Measurements from ENCODE around the gene EIF4EBP2. TPM values are rescaled to one million over a fixed set of nuclear protein-coding genes. Genes with fewer than 3 reads are reported as not detected.

The EIF4EBP2 gene
- total RNA-seq, 1 experiment from 2014 or later = 112 TPM

GRCh38 chr10:70363971-70364771 lies 39.8 kb upstream of the EIF4EBP2 start (continued):
- TF ChIP-seq, protein P1, sequence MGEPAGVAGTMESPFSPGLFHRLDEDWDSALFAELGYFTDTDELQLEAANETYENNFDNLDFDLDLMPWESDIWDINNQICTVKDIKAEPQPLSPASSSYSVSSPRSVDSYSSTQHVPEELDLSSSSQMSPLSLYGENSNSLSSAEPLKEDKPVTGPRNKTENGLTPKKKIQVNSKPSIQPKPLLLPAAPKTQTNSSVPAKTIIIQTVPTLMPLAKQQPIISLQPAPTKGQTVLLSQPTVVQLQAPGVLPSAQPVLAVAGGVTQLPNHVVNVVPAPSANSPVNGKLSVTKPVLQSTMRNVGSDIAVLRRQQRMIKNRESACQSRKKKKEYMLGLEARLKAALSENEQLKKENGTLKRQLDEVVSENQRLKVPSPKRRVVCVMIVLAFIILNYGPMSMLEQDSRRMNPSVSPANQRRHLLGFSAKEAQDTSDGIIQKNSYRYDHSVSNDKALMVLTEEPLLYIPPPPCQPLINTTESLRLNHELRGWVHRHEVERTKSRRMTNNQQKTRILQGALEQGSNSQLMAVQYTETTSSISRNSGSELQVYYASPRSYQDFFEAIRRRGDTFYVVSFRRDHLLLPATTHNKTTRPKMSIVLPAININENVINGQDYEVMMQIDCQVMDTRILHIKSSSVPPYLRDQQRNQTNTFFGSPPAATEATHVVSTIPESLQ (CRISPR knock-in tag; IDR thresholded peaks at IDR 0.05) = no peak
- TF ChIP-seq GABPB1 (CRISPR knock-in tag; IDR thresholded peaks at IDR 0.05) (peak; percentile 66; the same call in 1 of the 2 replicates), SMAD3 (CRISPR knock-in tag; IDR thresholded peaks at IDR 0.05; ENCODE audit: borderline replicate concordance) (no peak), ATF3 (CRISPR knock-in tag; conservative IDR thresholded peaks at IDR 0.05) (no peak), NR1H2 (CRISPR knock-in tag; IDR thresholded peaks at IDR 0.05) (no peak), ZNF425 (CRISPR knock-in tag; conservative IDR thresholded peaks at IDR 0.05) (no peak), ZNF423 (CRISPR knock-in tag; IDR thresholded peaks at IDR 0.05) (no peak), JUN (CRISPR knock-in tag; IDR thresholded peaks at IDR 0.05) (no peak), NR2C2 (CRISPR knock-in tag; IDR thresholded peaks at IDR 0.05) (no peak), RORB (CRISPR knock-in tag; IDR thresholded peaks at IDR 0.05) (no peak), FOXJ3 (CRISPR knock-in tag; IDR thresholded peaks at IDR 0.05; ENCODE audit: borderline replicate concordance) (no peak), ATF2 (CRISPR knock-in tag; IDR thresholded peaks at IDR 0.05; ENCODE audit: borderline replicate concordance, low read depth) (no peak), ZNF232 (CRISPR knock-in tag; IDR thresholded peaks at IDR 0.05) (no peak), TEAD1 (CRISPR knock-in tag; IDR thresholded peaks at IDR 0.05) (no peak), NR3C1 (CRISPR knock-in tag; conservative IDR thresholded peaks at IDR 0.05; ENCODE audit: low read depth) (no peak), ZNF121 (CRISPR knock-in tag; IDR thresholded peaks at IDR 0.05) (no peak), FOXK1 (CRISPR knock-in tag; IDR thresholded peaks at IDR 0.05) (peak; percentile 41; the same call in 1 of the 2 replicates)
- TF ChIP-seq, protein P2, sequence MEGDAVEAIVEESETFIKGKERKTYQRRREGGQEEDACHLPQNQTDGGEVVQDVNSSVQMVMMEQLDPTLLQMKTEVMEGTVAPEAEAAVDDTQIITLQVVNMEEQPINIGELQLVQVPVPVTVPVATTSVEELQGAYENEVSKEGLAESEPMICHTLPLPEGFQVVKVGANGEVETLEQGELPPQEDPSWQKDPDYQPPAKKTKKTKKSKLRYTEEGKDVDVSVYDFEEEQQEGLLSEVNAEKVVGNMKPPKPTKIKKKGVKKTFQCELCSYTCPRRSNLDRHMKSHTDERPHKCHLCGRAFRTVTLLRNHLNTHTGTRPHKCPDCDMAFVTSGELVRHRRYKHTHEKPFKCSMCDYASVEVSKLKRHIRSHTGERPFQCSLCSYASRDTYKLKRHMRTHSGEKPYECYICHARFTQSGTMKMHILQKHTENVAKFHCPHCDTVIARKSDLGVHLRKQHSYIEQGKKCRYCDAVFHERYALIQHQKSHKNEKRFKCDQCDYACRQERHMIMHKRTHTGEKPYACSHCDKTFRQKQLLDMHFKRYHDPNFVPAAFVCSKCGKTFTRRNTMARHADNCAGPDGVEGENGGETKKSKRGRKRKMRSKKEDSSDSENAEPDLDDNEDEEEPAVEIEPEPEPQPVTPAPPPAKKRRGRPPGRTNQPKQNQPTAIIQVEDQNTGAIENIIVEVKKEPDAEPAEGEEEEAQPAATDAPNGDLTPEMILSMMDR (IDR thresholded peaks at IDR 0.05) = peak; percentile 70
- TF ChIP-seq, protein P3, sequence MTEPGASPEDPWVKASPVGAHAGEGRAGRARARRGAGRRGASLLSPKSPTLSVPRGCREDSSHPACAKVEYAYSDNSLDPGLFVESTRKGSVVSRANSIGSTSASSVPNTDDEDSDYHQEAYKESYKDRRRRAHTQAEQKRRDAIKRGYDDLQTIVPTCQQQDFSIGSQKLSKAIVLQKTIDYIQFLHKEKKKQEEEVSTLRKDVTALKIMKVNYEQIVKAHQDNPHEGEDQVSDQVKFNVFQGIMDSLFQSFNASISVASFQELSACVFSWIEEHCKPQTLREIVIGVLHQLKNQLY (CRISPR knock-in tag; IDR thresholded peaks at IDR 0.05) = no peak
- TF ChIP-seq, protein P4, sequence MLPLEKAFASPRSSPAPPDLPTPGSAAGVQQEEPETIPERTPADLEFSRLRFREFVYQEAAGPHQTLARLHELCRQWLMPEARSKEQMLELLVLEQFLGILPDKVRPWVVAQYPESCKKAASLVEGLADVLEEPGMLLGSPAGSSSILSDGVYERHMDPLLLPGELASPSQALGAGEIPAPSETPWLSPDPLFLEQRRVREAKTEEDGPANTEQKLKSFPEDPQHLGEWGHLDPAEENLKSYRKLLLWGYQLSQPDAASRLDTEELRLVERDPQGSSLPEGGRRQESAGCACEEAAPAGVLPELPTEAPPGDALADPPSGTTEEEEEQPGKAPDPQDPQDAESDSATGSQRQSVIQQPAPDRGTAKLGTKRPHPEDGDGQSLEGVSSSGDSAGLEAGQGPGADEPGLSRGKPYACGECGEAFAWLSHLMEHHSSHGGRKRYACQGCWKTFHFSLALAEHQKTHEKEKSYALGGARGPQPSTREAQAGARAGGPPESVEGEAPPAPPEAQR (CRISPR knock-in tag; IDR thresholded peaks at IDR 0.05) = no peak
- TF ChIP-seq, protein P5, sequence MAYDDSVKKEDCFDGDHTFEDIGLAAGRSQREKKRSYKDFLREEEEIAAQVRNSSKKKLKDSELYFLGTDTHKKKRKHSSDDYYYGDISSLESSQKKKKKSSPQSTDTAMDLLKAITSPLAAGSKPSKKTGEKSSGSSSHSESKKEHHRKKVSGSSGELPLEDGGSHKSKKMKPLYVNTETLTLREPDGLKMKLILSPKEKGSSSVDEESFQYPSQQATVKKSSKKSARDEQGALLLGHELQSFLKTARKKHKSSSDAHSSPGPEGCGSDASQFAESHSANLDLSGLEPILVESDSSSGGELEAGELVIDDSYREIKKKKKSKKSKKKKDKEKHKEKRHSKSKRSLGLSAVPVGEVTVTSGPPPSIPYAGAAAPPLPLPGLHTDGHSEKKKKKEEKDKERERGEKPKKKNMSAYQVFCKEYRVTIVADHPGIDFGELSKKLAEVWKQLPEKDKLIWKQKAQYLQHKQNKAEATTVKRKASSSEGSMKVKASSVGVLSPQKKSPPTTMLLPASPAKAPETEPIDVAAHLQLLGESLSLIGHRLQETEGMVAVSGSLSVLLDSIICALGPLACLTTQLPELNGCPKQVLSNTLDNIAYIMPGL (CRISPR knock-in tag; IDR thresholded peaks at IDR 0.05) = no peak
- TF ChIP-seq, protein P6, sequence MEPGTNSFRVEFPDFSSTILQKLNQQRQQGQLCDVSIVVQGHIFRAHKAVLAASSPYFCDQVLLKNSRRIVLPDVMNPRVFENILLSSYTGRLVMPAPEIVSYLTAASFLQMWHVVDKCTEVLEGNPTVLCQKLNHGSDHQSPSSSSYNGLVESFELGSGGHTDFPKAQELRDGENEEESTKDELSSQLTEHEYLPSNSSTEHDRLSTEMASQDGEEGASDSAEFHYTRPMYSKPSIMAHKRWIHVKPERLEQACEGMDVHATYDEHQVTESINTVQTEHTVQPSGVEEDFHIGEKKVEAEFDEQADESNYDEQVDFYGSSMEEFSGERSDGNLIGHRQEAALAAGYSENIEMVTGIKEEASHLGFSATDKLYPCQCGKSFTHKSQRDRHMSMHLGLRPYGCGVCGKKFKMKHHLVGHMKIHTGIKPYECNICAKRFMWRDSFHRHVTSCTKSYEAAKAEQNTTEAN (CRISPR knock-in tag; IDR thresholded peaks at IDR 0.05) = no peak
